Measurements from ENCODE around the gene SLC7A1. TPM values are rescaled to one million over a fixed set of nuclear protein-coding genes. Genes with fewer than 3 reads are reported as not detected.
"Not testable (repeated sequence)": the region's sequence is repeated elsewhere in the genome, so short reads cannot be mapped to it uniquely, and the experiment has no call there.

Gene SLC7A1
- 100 to 1,000 TPM; 152 to 161 TPM for total RNA-seq
- 7.2 TPM for polyA plus RNA-seq

- Histone ChIP-seq H3K4me1 (ENCODE audit: insufficient read depth, low read length) (peaks cover 20% of the 10 kb centered on the region), H3K27ac (ENCODE audit: low read depth, low read length) (peak within 1 kb of the TSS; percentile 78), H3K27me3 (ENCODE audit: insufficient read depth, low read length, poor library complexity, severe bottlenecking) (no peaks in the 10 kb centered on the region), H3K4me3 (ENCODE audit: low read length) (peak within 1 kb of the TSS; percentile 75), H3K9me3 (ENCODE audit: low read length) (no peaks in the 10 kb centered on the region), H3K36me3 (ENCODE audit: insufficient read depth, low read length) (no peaks in the 10 kb centered on the region)
- ChIA-PET POLR2A (interaction anchor here (0.7 to 1.4 kb wide), 2 partner anchors 8 to 254 kb away, joined by 3 read pairs; no protein-coding TSS in a partner anchor), CTCF (interaction anchor here (0.8 kb wide), 2 partner anchors 9 to 519 kb away, joined by 3 to 4 read pairs; no protein-coding TSS in a partner anchor)
- Mint-ChIP-seq H3K9me3 (no peaks in the 10 kb centered on the region), H3K36me3 (peaks cover 0 to 4% (median 0%) of the 10 kb centered on the region in 3 donors), H3K4me3 (peak within 1 kb of the TSS; percentile 92 to 99 (median 93)), H3K27ac (peak within 1 kb of the TSS; percentile 93 to 96 (median 94)), H3K27me3 (peaks cover 4 to 7% of the 10 kb centered on the region in 2 donors), H3K4me1 (peaks cover 38 to 50% (median 44%) of the 10 kb centered on the region in 3 donors)
- peak; percentile 77 to 87 (median 85) for DNase-seq
Observed at GRCh38 chr13:29595380-29596063, at the start of gene SLC7A1. Gene SLC7A1, minus strand, starts transcription at chr13:29595688. Its CDS starts 59,500 bp downstream, at chr13:29536188.

- H3K27ac Mint-ChIP-seq = no peak overlapping the region
- peaks cover 0 to 4% (median 0%) of the 10 kb centered on the region in 5 donors for H3K9me3 Mint-ChIP-seq
- peaks cover 6 to 21% of the 10 kb centered on the region in 2 donors for H3K27me3 Mint-ChIP-seq
- Histone ChIP-seq H3K27me3 (ENCODE audit: insufficient read depth, low read length, poor library complexity, severe bottlenecking) (no peaks in the 10 kb centered on the region), H3K9me3 (ENCODE audit: low read length) (no peaks in the 10 kb centered on the region), H3K4me1 (ENCODE audit: insufficient read depth, low read length) (no peaks in the 10 kb centered on the region), H3K27ac (ENCODE audit: low read depth, low read length) (no peak overlapping the region), H3K36me3 (ENCODE audit: insufficient read depth, low read length) (no peaks in the 10 kb centered on the region), H3K4me3 (ENCODE audit: low read length) (no peak overlapping the region)
- ChIA-PET POLR2A (no interaction called here), CTCF (no interaction called here)
- H3K4me3 Mint-ChIP-seq = no peak overlapping the region
- no peaks in the 10 kb centered on the region for H3K36me3 Mint-ChIP-seq
- DNase-seq = no peak
- no peaks in the 10 kb centered on the region for H3K4me1 Mint-ChIP-seq
Observed at GRCh38 chr13:29640665-29641064, 45.2 kb upstream of the SLC7A1 start.

- POLR2A ChIA-PET; H3K27ac ChIP-seq (ENCODE audit: low read depth, low read length); H3K27ac Mint-ChIP-seq; H3K27me3 ChIP-seq (ENCODE audit: insufficient read depth, low read length, poor library complexity, severe bottlenecking); H3K4me1 ChIP-seq (ENCODE audit: insufficient read depth, low read length); H3K9me3 Mint-ChIP-seq; H3K4me3 ChIP-seq (ENCODE audit: low read length); H3K4me3 Mint-ChIP-seq; H3K36me3 ChIP-seq (ENCODE audit: insufficient read depth, low read length); H3K36me3 Mint-ChIP-seq; DNase-seq; H3K9me3 ChIP-seq (ENCODE audit: low read length); H3K4me1 Mint-ChIP-seq; CTCF ChIA-PET: not testable (repeated sequence)
- H3K27me3 Mint-ChIP-seq = peaks cover 14 to 52% of the 10 kb centered on the region in 2 donors
Observed at GRCh38 chr13:29636831-29637230, 41.3 kb upstream of the SLC7A1 start.

GRCh38 chr13:29624997-29625396, 29.5 kb upstream of the SLC7A1 start:
- no peak for DNase-seq
- no peak overlapping the region for H3K27ac Mint-ChIP-seq
- H3K27me3 Mint-ChIP-seq = peaks cover 6 to 32% of the 10 kb centered on the region in 2 donors
- H3K4me3 ChIP-seq (ENCODE audit: low read length) = no peak overlapping the region
- H3K4me1 ChIP-seq (ENCODE audit: insufficient read depth, low read length) = no peaks in the 10 kb centered on the region
- H3K27me3 ChIP-seq (ENCODE audit: insufficient read depth, low read length, poor library complexity, severe bottlenecking) = no peaks in the 10 kb centered on the region
- no peaks in the 10 kb centered on the region for H3K9me3 ChIP-seq (ENCODE audit: low read length)
- H3K4me3 Mint-ChIP-seq = no peak overlapping the region
- H3K27ac ChIP-seq (ENCODE audit: low read depth, low read length) = no peak overlapping the region
- H3K4me1 Mint-ChIP-seq = no peaks in the 10 kb centered on the region
- no peaks in the 10 kb centered on the region for H3K9me3 Mint-ChIP-seq
- CTCF ChIA-PET = no interaction called here
- no peaks in the 10 kb centered on the region for H3K36me3 ChIP-seq (ENCODE audit: insufficient read depth, low read length)
- H3K36me3 Mint-ChIP-seq = peaks cover 0 to 2% (median 0%) of the 10 kb centered on the region in 3 donors
- POLR2A ChIA-PET = no interaction called here

- ChIA-PET CTCF (no interaction called here), POLR2A (no interaction called here)
- Mint-ChIP-seq H3K27me3 (peaks cover 14 to 50% of the 10 kb centered on the region in 2 donors), H3K4me1 (no peaks in the 10 kb centered on the region), H3K27ac (no peak overlapping the region), H3K36me3 (peaks cover 0 to 2% (median 0%) of the 10 kb centered on the region in 3 donors), H3K4me3 (no peak overlapping the region), H3K9me3 (peaks cover 0 to 3% (median 2%) of the 10 kb centered on the region in 5 donors)
- no peak overlapping the region for H3K27ac ChIP-seq (ENCODE audit: low read depth, low read length)
- H3K9me3 ChIP-seq (ENCODE audit: low read length) = no peaks in the 10 kb centered on the region
- H3K4me1 ChIP-seq (ENCODE audit: insufficient read depth, low read length) = no peaks in the 10 kb centered on the region
- no peaks in the 10 kb centered on the region for H3K27me3 ChIP-seq (ENCODE audit: insufficient read depth, low read length, poor library complexity, severe bottlenecking)
- H3K36me3 ChIP-seq (ENCODE audit: insufficient read depth, low read length) = no peaks in the 10 kb centered on the region
- DNase-seq = no peak
- H3K4me3 ChIP-seq (ENCODE audit: low read length) = no peak overlapping the region
Observed at GRCh38 chr13:29621841-29622240, 26.4 kb upstream of the SLC7A1 start.

- Mint-ChIP-seq H3K36me3 (peaks cover 0 to 2% (median 0%) of the 10 kb centered on the region in 3 donors), H3K4me1 (no peaks in the 10 kb centered on the region), H3K27me3 (peaks cover 17 to 56% of the 10 kb centered on the region in 2 donors), H3K27ac (no peak overlapping the region), H3K4me3 (no peak overlapping the region), H3K9me3 (peaks cover 0 to 3% (median 2%) of the 10 kb centered on the region in 5 donors)
- Histone ChIP-seq H3K4me1 (ENCODE audit: insufficient read depth, low read length) (no peaks in the 10 kb centered on the region), H3K4me3 (ENCODE audit: low read length) (no peak overlapping the region), H3K36me3 (ENCODE audit: insufficient read depth, low read length) (no peaks in the 10 kb centered on the region), H3K27me3 (ENCODE audit: insufficient read depth, low read length, poor library complexity, severe bottlenecking) (no peaks in the 10 kb centered on the region), H3K9me3 (ENCODE audit: low read length) (no peaks in the 10 kb centered on the region), H3K27ac (ENCODE audit: low read depth, low read length) (no peak overlapping the region)
- POLR2A ChIA-PET = no interaction called here
- CTCF ChIA-PET = no interaction called here
- DNase-seq = no peak
Observed at GRCh38 chr13:29621051-29621800, 25.7 kb upstream of the SLC7A1 start.

- ChIA-PET POLR2A (no interaction called here), CTCF (no interaction called here)
- Histone ChIP-seq H3K9me3 (ENCODE audit: low read length) (no peaks in the 10 kb centered on the region), H3K4me1 (ENCODE audit: insufficient read depth, low read length) (no peaks in the 10 kb centered on the region), H3K27me3 (ENCODE audit: insufficient read depth, low read length, poor library complexity, severe bottlenecking) (peaks cover 10% of the 10 kb centered on the region), H3K36me3 (ENCODE audit: insufficient read depth, low read length) (no peaks in the 10 kb centered on the region), H3K27ac (ENCODE audit: low read depth, low read length) (no peak overlapping the region), H3K4me3 (ENCODE audit: low read length) (no peak overlapping the region)
- Mint-ChIP-seq H3K9me3 (peaks cover 0 to 8% (median 4%) of the 10 kb centered on the region in 5 donors), H3K36me3 (peaks cover 0 to 2% (median 0%) of the 10 kb centered on the region in 3 donors), H3K27ac (no peak overlapping the region), H3K27me3 (peaks cover 17 to 57% of the 10 kb centered on the region in 2 donors), H3K4me1 (no peaks in the 10 kb centered on the region), H3K4me3 (no peak overlapping the region)
- DNase-seq = no peak
Observed at GRCh38 chr13:29619995-29620394, 24.5 kb upstream of the SLC7A1 start.

GRCh38 chr13:29613101-29613500, 17.6 kb upstream of the SLC7A1 start:
- no peaks in the 10 kb centered on the region for H3K4me1 ChIP-seq (ENCODE audit: insufficient read depth, low read length)
- POLR2A ChIA-PET = no interaction called here
- CTCF ChIA-PET = no interaction called here
- Mint-ChIP-seq H3K4me1 (no peaks in the 10 kb centered on the region), H3K9me3 (peaks cover 0 to 11% (median 7%) of the 10 kb centered on the region in 5 donors), H3K36me3 (no peaks in the 10 kb centered on the region), H3K27ac (no peak overlapping the region), H3K4me3 (no peak overlapping the region), H3K27me3 (peaks cover 19 to 70% of the 10 kb centered on the region in 2 donors)
- no peaks in the 10 kb centered on the region for H3K9me3 ChIP-seq (ENCODE audit: low read length)
- H3K27me3 ChIP-seq (ENCODE audit: insufficient read depth, low read length, poor library complexity, severe bottlenecking) = peaks cover 13% of the 10 kb centered on the region
- no peak overlapping the region for H3K27ac ChIP-seq (ENCODE audit: low read depth, low read length)
- H3K4me3 ChIP-seq (ENCODE audit: low read length) = no peak overlapping the region
- H3K36me3 ChIP-seq (ENCODE audit: insufficient read depth, low read length) = no peaks in the 10 kb centered on the region
- no peak for DNase-seq

All from CD8-positive, alpha-beta memory T cell (primary cell).